T47D (cell line): ENCODE data around the gene TMEM25.
A peak's percentile ranks its signal among the peaks of the same experiment; 100 is the strongest.
"Not testable (repeated sequence)": the region's sequence is repeated elsewhere in the genome, so short reads cannot be mapped to it uniquely, and the experiment has no call there.

Experiments
- DNase-seq, 2 experiments: peaks; one replicate each; pipeline versions ENCODE4 v3.0.0 to v3.0.0-alpha.2; 2011 to 2012; ENCODE audit warnings: low read depth in 1 of 2, low spot score in 1 of 2
- JUND ChIP-seq: IDR thresholded peaks from 2 replicates; pipeline ENCODE4 v1.6.1; 2012; ENCODE audit warnings: low read depth
- in situ Hi-C: cut with HindIII; loops from 2 replicates; pipeline ENCODE4 v1.10.0; 2016; ENCODE audit warnings: low sequenced_read_pairs, low pct_unique_long_range_greater_than_20kb

The TMEM25 gene

DNA sequence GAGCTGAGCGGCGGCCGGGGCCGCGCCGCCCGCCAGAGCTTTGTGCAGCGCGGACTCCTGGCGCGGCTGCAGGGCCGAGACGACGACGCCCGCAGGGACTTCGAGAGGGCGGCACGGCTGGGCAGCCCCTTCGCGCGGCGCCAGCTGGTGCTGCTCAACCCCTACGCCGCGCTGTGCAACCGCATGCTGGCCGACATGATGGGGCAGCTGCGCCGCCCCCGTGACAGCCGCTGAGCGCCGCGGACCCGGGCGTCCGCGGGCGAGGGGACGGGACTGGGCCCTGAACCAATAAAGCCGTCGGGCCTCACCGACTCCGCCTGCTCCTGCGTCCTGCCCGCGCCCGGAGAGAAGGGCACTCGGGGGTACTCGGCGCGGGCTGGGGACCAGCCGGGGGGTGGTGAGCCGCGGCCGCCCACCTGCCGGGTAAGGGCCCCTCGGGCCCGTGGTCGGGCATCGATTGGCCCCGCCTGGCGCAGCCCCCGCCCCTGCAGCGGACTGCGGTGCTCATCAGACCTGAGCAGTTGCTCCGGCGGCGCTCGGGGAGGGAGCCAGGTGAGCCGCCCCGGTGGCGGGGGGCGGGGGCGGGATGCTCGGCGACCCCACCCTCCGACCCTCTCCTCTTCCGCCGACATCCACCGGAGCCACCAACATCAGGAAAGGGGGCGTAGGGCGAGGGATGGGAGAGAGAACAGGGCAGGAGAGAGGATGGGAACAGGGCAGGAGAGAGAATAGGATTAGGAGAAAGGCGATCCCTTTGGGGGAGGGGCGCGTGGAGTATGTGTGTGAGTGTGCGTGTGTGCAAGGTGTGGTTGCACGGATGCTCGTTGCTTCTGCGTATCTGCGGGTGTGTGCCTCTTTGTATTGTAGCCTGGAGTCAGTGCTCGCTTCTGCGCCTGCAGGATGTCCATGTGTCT, at the start of gene TMEM25:
Gene TMEM25, plus strand, starts transcription at position 510 of the 914 bp plus-strand sequence. CDS start 610 bp downstream, outside the sequence.
- in situ Hi-C loops = no loop called here
- no peak for TF ChIP-seq JUND
- peak; percentile 79 to 95 for DNase-seq

DNA sequence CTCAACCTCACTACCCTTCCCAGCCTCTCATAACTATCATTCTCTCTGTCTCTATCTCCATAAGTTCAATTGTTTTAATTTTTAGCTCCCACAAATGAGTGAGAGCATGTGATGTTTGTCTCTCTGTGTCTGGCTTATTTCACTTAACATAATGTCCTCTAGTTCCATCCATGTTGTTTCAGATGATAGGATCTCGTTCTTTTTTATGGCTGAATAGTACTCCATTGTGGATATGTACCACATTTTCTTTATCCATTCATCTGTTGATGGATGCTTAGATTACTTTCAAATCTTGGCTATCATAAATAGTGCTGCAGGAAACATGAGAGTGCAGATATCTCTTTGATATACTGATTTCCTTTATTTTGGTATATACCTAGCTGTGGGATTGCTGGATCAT, 49.8 kb upstream of the TMEM25 start:
- DNase-seq, in situ Hi-C loops: not testable (repeated sequence)

DNA sequence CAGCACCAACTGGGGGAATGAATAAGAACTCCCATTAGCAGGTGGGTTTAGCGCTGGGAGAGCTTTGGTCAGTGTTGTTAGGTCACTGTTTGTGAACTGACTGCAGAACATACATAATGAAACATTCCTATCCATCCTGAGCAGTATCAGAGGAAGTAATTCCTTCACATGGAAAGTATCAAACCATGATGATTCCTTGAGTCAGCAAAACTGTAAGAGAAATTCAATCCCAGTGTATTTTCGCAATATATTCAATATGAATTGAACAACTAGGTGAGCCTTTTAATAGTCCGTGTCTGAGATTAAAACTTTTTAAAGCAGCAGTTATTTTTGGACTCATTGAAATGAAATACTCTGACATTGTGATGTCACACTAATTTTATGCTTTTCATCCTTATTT, 46.6 kb upstream of the TMEM25 start:
- DNase-seq = no peak
- in situ Hi-C loops = no loop called here
- no peak for TF ChIP-seq JUND

DNA sequence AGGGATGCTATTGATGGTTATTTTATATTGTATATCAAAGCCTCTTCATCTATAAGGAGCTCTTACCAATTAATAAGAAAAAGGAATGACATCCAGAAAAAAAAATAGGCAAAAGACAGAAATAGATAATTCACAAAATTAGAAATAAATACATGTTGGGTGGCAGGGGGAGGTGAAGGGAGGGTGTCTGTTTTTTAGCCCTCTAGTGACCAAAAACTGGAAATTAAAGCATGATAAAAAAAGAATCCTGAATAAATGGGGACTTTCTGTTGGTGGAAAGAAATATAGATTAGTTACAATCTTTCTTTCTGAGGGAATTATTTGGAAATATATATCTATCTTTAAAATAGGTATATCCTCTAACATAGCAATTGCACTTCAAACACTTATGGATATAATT, 45.7 kb upstream of the TMEM25 start:
- in situ Hi-C loops = no loop called here
- TF ChIP-seq JUND = no peak
- no peak for DNase-seq

DNA sequence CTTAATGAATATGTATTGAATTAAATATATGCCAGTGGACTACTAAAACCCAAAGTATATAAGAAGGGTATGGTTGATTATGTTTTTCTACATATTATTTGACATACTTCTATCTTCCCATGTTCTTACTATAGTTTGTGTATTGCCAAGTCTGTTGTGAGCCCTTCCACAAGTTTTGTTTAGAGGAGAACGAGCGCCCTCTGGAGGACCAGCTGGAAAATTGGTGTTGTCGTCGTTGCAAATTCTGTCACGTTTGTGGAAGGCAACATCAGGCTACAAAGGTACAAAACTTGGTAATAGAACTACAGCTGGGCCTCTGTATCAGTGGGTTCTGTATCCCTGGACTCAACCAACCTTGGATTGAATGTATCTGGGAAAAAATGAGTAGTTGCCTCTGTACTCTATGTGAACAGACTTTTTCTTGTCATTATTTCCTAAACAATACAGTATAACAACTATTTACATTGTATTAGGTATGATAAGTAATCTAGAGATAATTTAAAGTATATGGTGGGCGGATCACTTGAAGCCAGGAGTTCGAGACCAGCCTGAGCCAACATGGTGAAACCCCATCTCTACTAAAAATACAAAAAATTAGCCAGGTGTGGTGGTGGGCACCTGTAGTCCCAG, 42.4 kb upstream of the TMEM25 start:
- TF ChIP-seq JUND = no peak
- in situ Hi-C loops = no loop called here
- peak; percentile 84 for DNase-seq

DNA sequence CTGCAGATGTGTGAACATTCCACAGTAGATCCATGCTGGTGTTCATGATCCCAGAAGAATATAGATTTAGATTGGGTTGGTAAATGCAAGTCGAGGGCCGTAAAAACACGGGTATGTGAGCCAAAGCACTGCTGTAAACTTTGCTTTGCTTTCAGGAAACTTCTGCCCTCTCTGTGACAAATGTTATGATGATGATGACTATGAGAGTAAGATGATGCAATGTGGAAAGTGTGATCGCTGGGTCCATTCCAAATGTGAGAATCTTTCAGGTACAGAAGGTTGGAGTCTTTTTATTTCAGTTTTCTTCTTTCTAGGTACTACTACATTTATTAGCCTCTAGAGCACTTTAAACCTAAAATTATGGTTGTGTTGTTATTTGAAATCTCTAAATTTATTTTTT, 40.0 kb upstream of the TMEM25 start:
- no peak for DNase-seq
- in situ Hi-C loops = no loop called here
- TF ChIP-seq JUND = no peak

DNA sequence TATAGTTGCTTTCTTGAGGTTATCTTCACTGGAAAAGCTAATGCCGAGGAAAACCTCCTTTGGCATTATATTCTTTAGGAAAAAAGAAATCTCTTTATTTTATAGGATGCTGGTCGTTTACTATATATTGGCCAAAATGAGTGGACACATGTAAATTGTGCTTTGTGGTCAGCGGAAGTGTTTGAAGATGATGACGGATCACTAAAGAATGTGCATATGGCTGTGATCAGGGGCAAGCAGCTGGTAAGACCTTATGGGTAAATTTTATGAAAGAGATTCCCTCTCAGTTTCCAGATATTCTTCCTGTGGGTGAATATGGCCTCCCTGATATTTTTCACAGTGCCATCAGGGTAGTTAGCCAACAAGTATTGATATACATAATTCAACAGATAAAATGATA, 33.2 kb upstream of the TMEM25 start:
- no peak for TF ChIP-seq JUND
- DNase-seq = no peak
- in situ Hi-C loops = no loop called here

DNA sequence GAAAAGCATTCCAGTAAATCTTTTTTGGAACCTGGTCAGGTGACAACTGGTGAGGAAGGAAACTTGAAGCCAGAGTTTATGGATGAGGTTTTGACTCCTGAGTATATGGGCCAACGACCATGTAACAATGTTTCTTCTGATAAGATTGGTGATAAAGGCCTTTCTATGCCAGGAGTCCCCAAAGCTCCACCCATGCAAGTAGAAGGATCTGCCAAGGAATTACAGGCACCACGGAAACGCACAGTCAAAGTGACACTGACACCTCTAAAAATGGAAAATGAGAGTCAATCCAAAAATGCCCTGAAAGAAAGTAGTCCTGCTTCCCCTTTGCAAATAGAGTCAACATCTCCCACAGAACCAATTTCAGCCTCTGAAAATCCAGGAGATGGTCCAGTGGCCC, 27.8 kb upstream of the TMEM25 start:
- no peak for TF ChIP-seq JUND
- DNase-seq = no peak
- in situ Hi-C loops = no loop called here

DNA sequence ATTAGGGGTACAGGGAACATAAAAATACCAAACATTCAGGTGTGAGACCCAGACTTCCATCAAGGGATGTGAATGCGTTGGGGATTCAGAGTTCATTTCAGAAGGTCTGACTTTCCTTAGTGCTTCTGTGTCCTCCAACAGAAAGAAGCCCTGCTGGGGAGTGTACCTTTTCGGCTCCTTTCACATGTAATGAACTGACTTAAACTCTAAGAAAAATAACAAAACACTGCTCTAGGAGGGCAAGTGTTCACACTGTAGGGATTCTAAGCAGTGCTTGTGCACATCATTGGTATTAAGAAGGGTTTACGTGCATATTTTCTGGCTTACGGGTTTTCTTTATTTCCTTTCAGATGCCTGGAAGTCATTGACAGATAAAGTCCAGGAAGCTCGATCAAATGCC, 19.4 kb upstream of the TMEM25 start:
- no peak for TF ChIP-seq JUND
- DNase-seq = no peak
- in situ Hi-C loops = no loop called here

DNA sequence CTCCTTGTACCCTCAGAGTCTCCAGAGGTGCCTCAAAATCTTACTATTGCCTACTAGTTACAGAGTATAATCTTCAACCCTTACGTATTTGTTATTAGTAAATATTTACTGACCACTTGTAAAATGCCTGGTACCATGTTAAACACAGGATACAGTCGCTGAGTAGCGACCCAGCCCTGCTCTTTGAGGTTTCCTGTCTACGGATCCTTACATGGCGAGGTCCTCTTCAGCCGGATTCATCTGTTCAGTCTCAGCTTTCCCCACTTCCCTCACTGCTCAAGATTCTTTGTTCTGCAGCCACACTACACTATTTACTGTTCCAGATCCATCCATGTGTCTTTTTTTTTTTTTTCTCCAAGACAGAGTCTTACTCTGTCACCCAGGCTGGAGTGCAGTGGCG, 16.9 kb upstream of the TMEM25 start:
- no peak for TF ChIP-seq JUND
- DNase-seq = no peak
- in situ Hi-C loops = no loop called here

DNA sequence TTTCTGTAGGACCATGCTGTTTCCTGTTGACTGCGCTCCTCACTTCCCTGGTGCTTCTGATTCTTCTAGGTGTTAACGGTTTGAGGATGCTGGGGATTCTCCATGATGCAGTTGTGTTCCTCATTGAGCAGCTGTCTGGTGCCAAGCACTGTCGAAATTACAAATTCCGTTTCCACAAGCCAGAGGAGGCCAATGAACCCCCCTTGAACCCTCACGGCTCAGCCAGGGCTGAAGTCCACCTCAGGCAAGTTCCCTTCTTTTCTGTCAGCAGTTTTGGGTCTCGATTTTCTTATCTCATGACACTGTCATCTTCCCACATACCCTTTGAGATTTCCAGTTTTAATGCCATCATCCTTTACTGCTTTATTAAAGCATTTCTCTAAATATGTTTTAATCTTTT, 11.4 kb upstream of the TMEM25 start:
- no peak for TF ChIP-seq JUND
- DNase-seq = no peak
- in situ Hi-C loops = no loop called here

DNA sequence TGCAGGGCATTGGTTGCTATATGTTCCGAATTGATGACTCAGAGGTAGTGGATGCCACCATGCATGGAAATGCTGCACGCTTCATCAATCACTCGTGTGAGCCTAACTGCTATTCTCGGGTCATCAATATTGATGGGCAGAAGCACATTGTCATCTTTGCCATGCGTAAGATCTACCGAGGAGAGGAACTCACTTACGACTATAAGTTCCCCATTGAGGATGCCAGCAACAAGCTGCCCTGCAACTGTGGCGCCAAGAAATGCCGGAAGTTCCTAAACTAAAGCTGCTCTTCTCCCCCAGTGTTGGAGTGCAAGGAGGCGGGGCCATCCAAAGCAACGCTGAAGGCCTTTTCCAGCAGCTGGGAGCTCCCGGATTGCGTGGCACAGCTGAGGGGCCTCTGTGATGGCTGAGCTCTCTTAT, 9.1 kb upstream of the TMEM25 start:
- in situ Hi-C loops = no loop called here
- DNase-seq = no peak
- TF ChIP-seq JUND = no peak

DNA sequence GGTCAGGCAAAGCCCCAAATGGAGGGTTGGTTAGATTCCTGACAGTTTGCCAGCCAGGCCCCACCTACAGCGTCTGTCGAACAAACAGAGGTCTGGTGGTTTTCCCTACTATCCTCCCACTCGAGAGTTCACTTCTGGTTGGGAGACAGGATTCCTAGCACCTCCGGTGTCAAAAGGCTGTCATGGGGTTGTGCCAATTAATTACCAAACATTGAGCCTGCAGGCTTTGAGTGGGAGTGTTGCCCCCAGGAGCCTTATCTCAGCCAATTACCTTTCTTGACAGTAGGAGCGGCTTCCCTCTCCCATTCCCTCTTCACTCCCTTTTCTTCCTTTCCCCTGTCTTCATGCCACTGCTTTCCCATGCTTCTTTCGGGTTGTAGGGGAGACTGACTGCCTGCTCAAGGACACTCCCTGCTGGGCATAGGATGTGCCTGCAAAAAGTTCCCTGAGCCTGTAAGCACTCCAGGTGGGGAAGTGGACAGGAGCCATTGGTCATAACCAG, 8.4 kb upstream of the TMEM25 start:
- in situ Hi-C loops = no loop called here
- DNase-seq = peak in 1 of 2 experiments; percentile 79
- no peak for TF ChIP-seq JUND

DNA sequence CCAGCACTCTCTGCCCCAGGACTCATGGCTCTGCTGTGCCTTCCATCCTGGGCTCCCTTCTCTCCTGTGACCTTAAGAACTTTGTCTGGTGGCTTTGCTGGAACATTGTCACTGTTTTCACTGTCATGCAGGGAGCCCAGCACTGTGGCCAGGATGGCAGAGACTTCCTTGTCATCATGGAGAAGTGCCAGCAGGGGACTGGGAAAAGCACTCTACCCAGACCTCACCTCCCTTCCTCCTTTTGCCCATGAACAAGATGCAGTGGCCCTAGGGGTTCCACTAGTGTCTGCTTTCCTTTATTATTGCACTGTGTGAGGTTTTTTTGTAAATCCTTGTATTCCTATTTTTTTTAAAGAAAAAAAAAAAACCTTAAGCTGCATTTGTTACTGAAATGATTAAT, 6.6 kb upstream of the TMEM25 start:
- TF ChIP-seq JUND = no peak
- DNase-seq = peak in 1 of 2 experiments; percentile 55
- in situ Hi-C loops = no loop called here
